SK-N-MC (cell line): ENCODE results near the gene COMMD1.
"Not testable (repeated sequence)": the region's sequence is repeated elsewhere in the genome, so short reads cannot be mapped to it uniquely, and the experiment has no call there.

Source experiments
- DNase-seq: peaks from one replicate; pipeline ENCODE4 v3.0.0-alpha.2; 2011; ENCODE audit warnings: low read depth, low spot score
- H3K27ac ChIP-seq: fragments of 200-600 bp; sonication (generic); 2 replicates; pipeline ENCODE4 v1.5.1; 2016; ENCODE audit warnings: mixed run types
- H3K36me3 ChIP-seq: fragments of 200-600 bp; sonication (generic); 2 replicates; pipeline ENCODE4 v1.6.1; 2017; ENCODE audit warnings: antibody characterized with exemption, low read length, mixed read lengths; ENCODE audit not compliant: insufficient read depth
- H3K4me3 ChIP-seq: fragments of 200-600 bp; sonication (generic); 2 replicates; pipeline ENCODE4 v1.5.1; 2016
- H3K9ac ChIP-seq: fragments of 200-600 bp; sonication (generic); 2 replicates; pipeline ENCODE4 v1.8.0; 2017; ENCODE audit warnings: mixed run types, mixed read lengths; ENCODE audit not compliant: insufficient read length
- H3K9me3 ChIP-seq: fragments of 200-600 bp; sonication (generic); 2 replicates; pipeline ENCODE4 v1.6.1; 2017; ENCODE audit warnings: low read depth, mild to moderate bottlenecking, antibody characterized with exemption, low read length, moderate library complexity, mixed read lengths
- EZH2 ChIP-seq: fragments of 200-600 bp; sonication (generic); IDR thresholded peaks from one replicate; pipeline ENCODE4 v1.6.1; 2017; ENCODE audit warnings: antibody characterized with exemption
- FOXP2 ChIP-seq: optimal IDR thresholded peaks from 2 replicates; pipeline ENCODE3; 2011; ENCODE audit warnings: mild to moderate bottlenecking, moderate library complexity; ENCODE audit not compliant: insufficient read depth; ENCODE audit errors: extremely low read length, control extremely low read depth
- POLR2AphosphoS5 ChIP-seq: IDR thresholded peaks from 2 replicates; pipeline ENCODE4 v1.6.1; 2012; ENCODE audit warnings: mild to moderate bottlenecking, low read depth, low read length, borderline replicate concordance

Gene COMMD1

GRCh38 chr2:62036761-62037250, 131.3 kb downstream of the COMMD1 start:
- no peaks in the 10 kb centered on the region for H3K9me3 ChIP-seq
- H3K4me3 ChIP-seq, result no peak overlapping the region
- H3K36me3 ChIP-seq, result no peaks in the 10 kb centered on the region
- H3K9ac ChIP-seq, result no peak overlapping the region
- TF ChIP-seq EZH2 (no peak), FOXP2 (no peak), POLR2AphosphoS5 (no peak)
- H3K27ac ChIP-seq, result no peak overlapping the region
- no peak for DNase-seq

GRCh38 chr2:62038975-62039771, 133.7 kb downstream of the COMMD1 start:
- H3K36me3 ChIP-seq, result no peaks in the 10 kb centered on the region
- H3K27ac ChIP-seq, result peak overlapping the region; percentile 74
- no peak overlapping the region for H3K4me3 ChIP-seq
- TF ChIP-seq FOXP2, result no peak
- no peak for TF ChIP-seq POLR2AphosphoS5
- no peak for TF ChIP-seq EZH2
- no peak overlapping the region for H3K9ac ChIP-seq
- H3K9me3 ChIP-seq, result no peaks in the 10 kb centered on the region
- DNase-seq, result peak; percentile 6

- Histone ChIP-seq H3K4me3 (no peak overlapping the region), H3K9ac (no peak overlapping the region), H3K27ac (no peak overlapping the region), H3K9me3 (peaks cover 4% of the 10 kb centered on the region; the same call in 1 of the 2 replicates), H3K36me3 (no peaks in the 10 kb centered on the region)
- TF ChIP-seq POLR2AphosphoS5, result no peak
- TF ChIP-seq EZH2, result no peak
- TF ChIP-seq FOXP2, result no peak
- DNase-seq, result no peak
Measured at GRCh38 chr2:62040926-62041325, 135.5 kb downstream of the COMMD1 start.

GRCh38 chr2:62041701-62042385, 136.4 kb downstream of the COMMD1 start:
- H3K9me3 ChIP-seq, H3K36me3 ChIP-seq, DNase-seq, H3K27ac ChIP-seq, H3K9ac ChIP-seq, H3K4me3 ChIP-seq: not testable (repeated sequence)

GRCh38 chr2:62042400-62042799, 136.9 kb downstream of the COMMD1 start:
- TF ChIP-seq EZH2, result no peak
- TF ChIP-seq FOXP2, result no peak
- TF ChIP-seq POLR2AphosphoS5, result no peak
- H3K9ac ChIP-seq, result no peak overlapping the region
- no peak overlapping the region for H3K27ac ChIP-seq
- no peaks in the 10 kb centered on the region for H3K36me3 ChIP-seq
- H3K9me3 ChIP-seq, result peaks cover 4% of the 10 kb centered on the region; the same call in 1 of the 2 replicates
- DNase-seq, result no peak
- no peak overlapping the region for H3K4me3 ChIP-seq

- Histone ChIP-seq H3K9ac (no peak overlapping the region), H3K36me3 (no peaks in the 10 kb centered on the region), H3K9me3 (peaks cover 4% of the 10 kb centered on the region; the same call in 1 of the 2 replicates), H3K27ac (no peak overlapping the region), H3K4me3 (no peak overlapping the region)
- TF ChIP-seq POLR2AphosphoS5, result no peak
- no peak for DNase-seq
Measured at GRCh38 chr2:62042944-62043343, 137.5 kb downstream of the COMMD1 start.

GRCh38 chr2:62045017-62045543, 139.6 kb downstream of the COMMD1 start:
- Histone ChIP-seq H3K9ac (no peak overlapping the region), H3K27ac (no peak overlapping the region), H3K4me3 (no peak overlapping the region), H3K36me3 (no peaks in the 10 kb centered on the region), H3K9me3 (peaks cover 4% of the 10 kb centered on the region; the same call in 1 of the 2 replicates)
- no peak for TF ChIP-seq FOXP2
- no peak for TF ChIP-seq EZH2
- no peak for TF ChIP-seq POLR2AphosphoS5
- no peak for DNase-seq

- TF ChIP-seq POLR2AphosphoS5 (no peak), FOXP2 (no peak), EZH2 (no peak)
- Histone ChIP-seq H3K27ac (no peak overlapping the region), H3K36me3 (no peaks in the 10 kb centered on the region), H3K4me3 (no peak overlapping the region), H3K9ac (no peak overlapping the region), H3K9me3 (peaks cover 4% of the 10 kb centered on the region; the same call in 1 of the 2 replicates)
- no peak for DNase-seq
Measured at GRCh38 chr2:62046141-62046540, 140.7 kb downstream of the COMMD1 start.
